SH-SY5Y (cell line): ENCODE results near the gene LDAH.

Experiments used
- GATA2 ChIP-seq: IDR thresholded peaks from 2 replicates; pipeline ENCODE4 v1.6.1; 2011; ENCODE audit warnings: mild to moderate bottlenecking, low read depth, low read length
- GATA3 ChIP-seq: IDR thresholded peaks from 2 replicates; pipeline ENCODE4 v1.6.1; 2011; ENCODE audit warnings: low read depth, mild to moderate bottlenecking, low read length, moderate library complexity

DNA sequence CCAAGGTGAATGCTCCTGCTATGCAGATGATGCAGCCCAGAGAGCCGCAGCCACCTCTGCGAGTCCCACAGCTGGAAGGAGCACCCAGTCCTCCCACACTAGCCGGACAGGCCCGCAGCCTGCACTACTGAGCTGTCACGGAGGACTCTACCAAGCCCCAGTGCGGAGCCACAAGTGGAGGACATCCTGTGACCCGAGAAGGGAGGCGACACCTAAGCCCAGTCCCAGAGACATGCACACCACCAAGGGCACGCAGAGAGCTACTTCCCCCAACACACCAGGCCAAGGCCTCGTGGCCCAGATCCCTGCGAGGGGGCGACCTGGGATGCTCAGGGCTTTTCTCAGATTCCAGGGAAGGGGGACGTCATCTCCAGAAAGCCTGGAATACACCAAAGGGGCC is 184.9 kb downstream of the LDAH start:
- no peak for TF ChIP-seq GATA2
- no peak for TF ChIP-seq GATA3
